AG04450 (cell line): ENCODE data around the gene COL5A2. TPM values are rescaled to one million over a fixed set of nuclear protein-coding genes. Genes with fewer than 3 reads are reported as not detected.

Source experiments
- CTCF ChIA-PET: fragments of 300-600, 350-600 bp; formaldehyde crosslinking; extraction: SDS; loops from one replicate; lab custom pipeline; 2022; ENCODE audit warnings: antibody characterized with exemption, inconsistent platforms; lab: Charles Lee
- POLR2A ChIA-PET: fragments of 350-600 bp; formaldehyde crosslinking; extraction: SDS; loops from one replicate; lab custom pipeline; 2021; ENCODE audit warnings: antibody characterized with exemption, inconsistent platforms; lab: Yijun Ruan, JAX
- DNase-seq: peaks from one replicate; pipeline ENCODE4 v3.0.0-alpha.2; 2011; ENCODE audit warnings: low read depth, low spot score
- H3K27ac ChIP-seq: one replicate; pipeline ENCODE4 v1.5.1; 2012; ENCODE audit warnings: low read depth, low read length, control low read depth
- H3K27me3 ChIP-seq: one replicate; pipeline ENCODE4 v1.6.0; 2012; ENCODE audit warnings: low read length; ENCODE audit not compliant: control insufficient read depth, insufficient read depth
- H3K4me3 ChIP-seq: 2 replicates; pipeline ENCODE4 v1.5.1; 2011; ENCODE audit warnings: mild to moderate bottlenecking, low read depth, low read length, control low read depth
- H3K9me3 ChIP-seq: 2 replicates; pipeline ENCODE4 v1.5.1; 2012; ENCODE audit warnings: low read length; ENCODE audit not compliant: control insufficient read depth, insufficient read depth
- polyA plus RNA-seq: library from polyadenylated mRNA; depleted of rRNA; stranded (reverse); fragments of >200 nt; gene quantifications from 2 replicates; pipeline ENCODE4 v1.2.3, GENCODE V29; 2011
- TF ChIP-seq, protein P1 (sequence below): IDR thresholded peaks from 2 replicates; pipeline ENCODE4 v1.5.1; 2011; ENCODE audit warnings: low read depth, low read length, control low read depth, inconsistent platforms

Gene COL5A2
- polyA plus RNA-seq, 1 experiment, result 305 TPM

DNA sequence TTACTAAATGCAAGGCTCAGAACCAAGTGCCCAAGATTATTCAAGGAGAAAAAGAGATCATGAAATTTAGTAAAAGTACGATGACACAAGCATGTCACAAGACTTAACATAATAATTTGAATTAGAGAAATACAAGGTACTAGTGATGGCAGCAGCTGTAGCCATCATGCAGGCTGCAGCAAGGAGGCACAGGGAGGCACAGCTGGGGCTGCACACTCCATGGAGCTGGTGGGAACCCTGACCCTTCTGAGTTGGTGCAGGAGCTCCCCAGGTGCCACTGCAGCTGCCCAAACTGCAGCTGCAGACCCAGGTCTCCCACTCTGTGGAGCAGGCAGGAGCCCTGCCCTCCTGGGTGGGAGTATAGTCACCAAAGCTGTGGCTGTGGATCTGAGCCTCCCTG is 159.4 kb downstream of the COL5A2 start:
- Histone ChIP-seq H3K4me3 (no peak overlapping the region), H3K9me3 (peaks cover 6% of the 10 kb centered on the region; the same call in 1 of the 2 replicates), H3K27me3 (no peaks in the 10 kb centered on the region), H3K27ac (no peak overlapping the region)
- TF ChIP-seq, protein P1, sequence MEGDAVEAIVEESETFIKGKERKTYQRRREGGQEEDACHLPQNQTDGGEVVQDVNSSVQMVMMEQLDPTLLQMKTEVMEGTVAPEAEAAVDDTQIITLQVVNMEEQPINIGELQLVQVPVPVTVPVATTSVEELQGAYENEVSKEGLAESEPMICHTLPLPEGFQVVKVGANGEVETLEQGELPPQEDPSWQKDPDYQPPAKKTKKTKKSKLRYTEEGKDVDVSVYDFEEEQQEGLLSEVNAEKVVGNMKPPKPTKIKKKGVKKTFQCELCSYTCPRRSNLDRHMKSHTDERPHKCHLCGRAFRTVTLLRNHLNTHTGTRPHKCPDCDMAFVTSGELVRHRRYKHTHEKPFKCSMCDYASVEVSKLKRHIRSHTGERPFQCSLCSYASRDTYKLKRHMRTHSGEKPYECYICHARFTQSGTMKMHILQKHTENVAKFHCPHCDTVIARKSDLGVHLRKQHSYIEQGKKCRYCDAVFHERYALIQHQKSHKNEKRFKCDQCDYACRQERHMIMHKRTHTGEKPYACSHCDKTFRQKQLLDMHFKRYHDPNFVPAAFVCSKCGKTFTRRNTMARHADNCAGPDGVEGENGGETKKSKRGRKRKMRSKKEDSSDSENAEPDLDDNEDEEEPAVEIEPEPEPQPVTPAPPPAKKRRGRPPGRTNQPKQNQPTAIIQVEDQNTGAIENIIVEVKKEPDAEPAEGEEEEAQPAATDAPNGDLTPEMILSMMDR, result no peak
- CTCF ChIA-PET, result interaction anchor here (1.2 kb wide), 1 partner anchor 36 kb away, joined by 7 read pairs; no protein-coding TSS in a partner anchor
- POLR2A ChIA-PET, result interaction anchor here (0.6 kb wide), 1 partner anchor 484 kb away, joined by 3 read pairs; no protein-coding TSS in a partner anchor
- no peak for DNase-seq

DNA sequence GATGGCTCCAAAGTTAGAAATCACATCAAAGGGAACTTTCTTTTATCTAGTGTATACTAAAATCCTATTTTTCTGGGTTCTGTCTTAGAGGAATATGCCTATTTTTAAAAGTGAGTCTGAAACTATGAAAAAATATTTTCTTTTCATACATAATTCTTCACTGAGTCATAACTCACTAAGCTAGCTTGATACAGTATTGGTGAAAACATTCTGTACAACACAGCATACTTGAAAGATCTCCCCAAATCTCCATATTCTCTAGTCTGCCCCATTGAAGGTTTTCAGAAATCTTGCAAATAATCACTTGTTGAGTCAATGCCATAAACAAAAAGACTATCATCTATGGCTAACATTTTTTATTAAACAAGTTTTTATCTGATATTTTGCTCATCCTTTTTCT is 160.9 kb downstream of the COL5A2 start:
- no peak for DNase-seq
- TF ChIP-seq, protein P1, result no peak
- ChIA-PET POLR2A (no interaction called here), CTCF (no interaction called here)
- H3K27ac ChIP-seq, result no peak overlapping the region
- H3K27me3 ChIP-seq, result no peaks in the 10 kb centered on the region
- no peak overlapping the region for H3K4me3 ChIP-seq
- H3K9me3 ChIP-seq, result peaks cover 6% of the 10 kb centered on the region; the same call in 1 of the 2 replicates

DNA sequence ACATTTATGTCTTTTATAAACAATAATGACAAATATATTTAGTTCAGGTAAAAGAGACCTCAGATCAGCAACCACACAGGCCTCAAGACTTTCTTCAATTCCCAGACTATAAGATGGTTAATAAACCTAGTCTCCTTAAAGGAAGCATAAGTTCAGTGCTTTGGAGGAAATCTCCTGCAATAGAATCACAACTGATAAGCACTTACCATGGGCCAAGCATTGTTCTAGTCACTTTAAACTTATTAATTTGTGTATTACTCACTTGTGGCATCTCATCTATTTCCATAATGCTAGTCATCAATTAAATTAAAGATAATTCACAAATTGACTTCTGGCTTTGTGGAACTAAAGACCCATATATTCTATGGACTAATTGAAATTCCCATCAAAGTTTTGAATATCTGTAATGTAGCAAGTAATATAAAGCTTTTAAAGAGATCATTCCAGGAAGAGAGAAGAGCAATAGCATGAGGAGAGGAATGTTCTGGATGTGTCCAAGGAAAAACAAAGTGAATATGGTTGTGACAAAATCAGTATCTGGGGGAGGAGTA is 163.2 kb downstream of the COL5A2 start:
- DNase-seq, result no peak
- TF ChIP-seq, protein P1, result no peak
- ChIA-PET CTCF (no interaction called here), POLR2A (no interaction called here)
- Histone ChIP-seq H3K9me3 (peaks cover 6% of the 10 kb centered on the region; the same call in 1 of the 2 replicates), H3K27ac (no peak overlapping the region), H3K4me3 (no peak overlapping the region), H3K27me3 (no peaks in the 10 kb centered on the region)

DNA sequence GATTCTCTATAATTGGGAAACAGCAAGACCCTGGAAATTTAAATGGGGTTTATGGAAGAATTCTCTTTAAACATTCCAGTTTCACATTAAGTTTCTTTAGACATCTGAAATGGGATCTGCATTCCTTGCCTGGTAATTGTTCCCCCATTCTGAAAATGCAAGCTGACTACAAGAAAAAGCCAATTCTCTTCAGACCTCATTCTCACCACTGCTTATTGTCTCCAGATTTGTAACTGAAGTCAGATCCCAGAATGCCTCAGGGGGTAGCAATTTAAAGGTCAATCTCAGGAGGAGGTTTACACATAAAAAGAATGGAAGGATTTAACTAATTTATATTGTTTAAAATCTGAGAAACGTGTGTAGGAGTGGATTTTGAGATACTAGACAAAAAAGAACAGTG is 164.2 kb downstream of the COL5A2 start:
- Histone ChIP-seq H3K27me3 (no peaks in the 10 kb centered on the region), H3K9me3 (peaks cover under 1% of the 10 kb centered on the region; the same call in 1 of the 2 replicates), H3K4me3 (no peak overlapping the region), H3K27ac (no peak overlapping the region)
- POLR2A ChIA-PET, result no interaction called here
- TF ChIP-seq, protein P1, result no peak
- no peak for DNase-seq
- CTCF ChIA-PET, result no interaction called here

DNA sequence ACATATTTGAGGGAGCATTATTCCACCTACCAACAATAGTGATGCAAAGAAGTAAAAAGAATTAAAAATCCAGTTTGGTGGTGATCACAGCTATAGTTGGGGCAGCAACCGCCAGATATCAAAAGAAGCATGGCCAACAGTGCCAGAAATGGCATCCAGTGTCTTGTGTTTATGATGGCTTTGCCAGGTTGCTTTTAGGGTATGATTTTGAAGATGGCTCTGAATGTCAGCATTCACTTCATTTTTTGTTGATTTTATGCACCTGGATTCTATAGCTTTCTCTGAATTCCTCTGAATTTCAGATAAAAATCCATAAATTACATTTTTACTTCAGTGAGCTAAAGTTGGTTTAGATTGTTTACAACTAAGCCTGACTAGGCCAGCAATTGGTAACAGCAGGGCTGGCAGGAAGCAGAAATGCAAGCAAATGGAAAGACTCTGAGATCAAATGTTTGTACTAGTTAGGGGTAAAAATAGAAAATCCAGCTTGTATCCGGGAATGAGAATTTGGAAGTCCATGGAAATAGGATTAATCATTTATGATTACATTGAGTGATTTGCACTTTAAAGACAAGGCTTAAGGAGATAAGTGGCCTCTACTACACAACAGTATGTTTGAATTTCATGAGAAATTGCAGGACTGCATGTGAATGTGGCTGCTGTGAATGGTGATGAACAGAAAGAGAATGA is 165.0 kb downstream of the COL5A2 start:
- POLR2A ChIA-PET, result interaction anchor here (0.7 to 1.0 kb wide), 2 partner anchors 30 to 130 kb away, joined by 3 to 4 read pairs; no protein-coding TSS in a partner anchor
- DNase-seq, result peak; percentile 51
- CTCF ChIA-PET, result interaction anchor here (1.2 kb wide), 1 partner anchor 490 kb away, joined by 3 read pairs; no protein-coding TSS in a partner anchor
- TF ChIP-seq, protein P1, result no peak
- Histone ChIP-seq H3K4me3 (no peak overlapping the region), H3K27ac (peak overlapping the region; percentile 40), H3K27me3 (no peaks in the 10 kb centered on the region), H3K9me3 (no peaks in the 10 kb centered on the region)
